GM18502 (cell line): ENCODE measurements around the gene DSCAML1.

Source experiments
- ATAC-seq: cut with Tn5 transposase; IDR thresholded peaks from one replicate; pipeline ENCODE4 v1.9.1; 2021; ENCODE audit warnings: mild to moderate bottlenecking; ENCODE audit not compliant: unreplicated experiment, poor library complexity

The DSCAML1 gene

DNA sequence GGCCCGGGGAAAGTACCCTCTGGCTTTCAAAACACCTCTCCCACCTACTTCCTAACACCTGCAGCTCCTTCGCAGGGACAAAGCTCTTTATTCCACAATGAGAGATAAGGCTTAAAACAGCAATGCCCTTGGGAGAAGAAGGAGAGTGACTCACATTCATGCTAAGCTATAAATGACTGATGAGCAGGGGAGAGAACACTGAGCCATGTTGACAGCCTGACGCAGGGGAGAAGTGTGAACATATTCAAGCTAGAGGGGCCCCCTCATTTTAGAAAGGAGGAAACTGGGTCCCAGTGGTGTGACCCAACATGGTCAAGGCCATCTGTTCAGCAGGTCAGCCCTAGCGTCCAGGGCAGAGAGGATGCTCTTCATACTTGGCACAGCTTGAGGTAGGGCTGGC lies 171.8 kb downstream of the DSCAML1 start:
- ATAC-seq = no peak

DNA sequence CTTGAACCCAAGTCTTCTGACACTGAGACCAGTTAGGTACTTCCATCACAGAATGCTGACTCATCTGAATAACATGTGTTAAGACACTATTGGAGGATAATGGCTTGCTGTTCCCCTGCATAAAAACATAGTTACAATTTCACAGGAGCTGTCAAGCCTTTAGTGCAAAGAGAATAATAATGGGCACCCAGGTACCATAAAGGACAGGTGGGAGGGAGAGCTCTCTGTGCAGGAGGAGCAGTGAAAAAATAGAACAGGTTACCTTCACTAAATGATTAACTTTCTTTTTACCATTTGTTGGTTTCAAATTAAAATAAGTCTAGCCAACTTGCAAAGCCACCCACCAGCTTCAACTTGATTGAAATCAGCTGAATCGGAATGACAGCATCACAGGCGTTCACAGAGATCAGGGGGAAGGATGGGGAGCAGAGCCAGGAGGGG lies 173.2 kb downstream of the DSCAML1 start:
- ATAC-seq = no peak

DNA sequence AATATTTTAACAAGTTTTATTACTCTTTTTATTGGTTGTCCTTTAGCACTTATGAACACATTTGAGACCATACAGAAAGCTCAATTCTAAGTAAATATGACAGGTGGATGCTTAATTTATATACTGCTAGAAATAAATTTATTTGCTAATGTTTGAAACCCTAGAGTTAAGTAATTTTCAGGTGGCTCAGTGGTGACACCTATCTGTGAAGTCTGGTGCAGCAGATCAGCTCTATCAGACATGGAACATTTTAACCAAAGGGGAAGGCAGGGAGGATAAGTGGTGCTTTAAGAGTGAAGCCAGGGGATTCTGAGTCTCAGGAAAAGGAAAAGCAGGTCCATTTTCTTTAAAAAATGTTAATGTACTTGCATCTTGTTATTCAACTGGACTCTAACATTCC lies 175.8 kb downstream of the DSCAML1 start:
- ATAC-seq = no peak

DNA sequence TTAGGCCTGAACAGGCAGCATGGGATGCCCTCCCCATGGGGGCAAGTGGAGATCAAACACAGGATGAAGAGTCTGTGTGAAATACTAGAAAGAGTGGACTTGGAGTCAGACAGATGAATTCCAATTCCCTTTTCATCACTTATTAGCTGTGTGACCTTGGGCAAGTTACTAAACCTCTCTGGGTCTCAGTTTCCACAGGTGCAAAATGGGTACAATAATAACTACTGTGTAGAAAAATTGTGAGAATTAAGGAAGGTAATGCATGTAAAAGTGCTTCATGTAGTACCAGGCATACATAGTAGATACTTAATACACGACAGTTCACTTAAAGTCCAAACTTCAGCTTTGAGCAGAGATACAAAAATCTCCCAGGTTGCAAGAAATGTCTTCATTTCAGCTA lies 176.4 kb downstream of the DSCAML1 start:
- no peak for ATAC-seq

DNA sequence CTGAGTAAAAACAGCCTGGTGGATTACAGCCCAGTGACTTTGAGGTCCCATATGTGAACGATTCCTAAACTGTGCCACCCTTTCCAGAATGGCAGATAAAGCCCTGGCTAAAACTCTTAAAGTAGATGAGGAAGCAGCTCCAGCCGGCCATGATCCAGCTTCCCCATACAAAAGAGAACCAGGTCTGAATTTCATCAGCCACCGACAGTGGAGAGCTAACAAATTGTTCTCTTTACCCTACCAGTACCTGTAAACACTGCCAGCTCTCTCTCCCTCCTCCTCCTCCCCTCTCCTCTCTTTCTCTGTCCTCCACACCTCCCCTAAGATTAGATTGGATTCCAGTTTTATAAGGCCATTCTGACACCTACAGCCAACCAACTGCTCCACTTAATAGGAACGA lies 176.9 kb downstream of the DSCAML1 start:
- no peak for ATAC-seq

DNA sequence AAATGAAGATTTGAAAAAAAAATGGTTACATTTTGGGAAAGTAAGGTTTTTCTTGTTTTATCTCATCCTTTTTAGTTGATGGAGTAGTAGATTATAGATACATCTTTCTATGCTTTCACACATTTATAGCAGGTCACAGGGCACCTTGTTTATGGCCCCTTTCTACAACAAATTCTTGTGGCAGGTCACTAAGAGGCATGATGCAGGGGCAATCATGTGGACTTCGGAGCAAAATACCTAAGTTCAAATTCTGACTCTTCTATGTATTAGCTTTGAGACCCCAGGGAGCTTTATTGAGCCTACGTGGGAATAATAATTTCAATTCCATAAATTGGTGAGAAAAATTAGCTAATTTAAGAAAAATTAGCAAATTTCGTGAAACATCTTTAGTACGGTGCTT lies 177.4 kb downstream of the DSCAML1 start:
- ATAC-seq = no peak

DNA sequence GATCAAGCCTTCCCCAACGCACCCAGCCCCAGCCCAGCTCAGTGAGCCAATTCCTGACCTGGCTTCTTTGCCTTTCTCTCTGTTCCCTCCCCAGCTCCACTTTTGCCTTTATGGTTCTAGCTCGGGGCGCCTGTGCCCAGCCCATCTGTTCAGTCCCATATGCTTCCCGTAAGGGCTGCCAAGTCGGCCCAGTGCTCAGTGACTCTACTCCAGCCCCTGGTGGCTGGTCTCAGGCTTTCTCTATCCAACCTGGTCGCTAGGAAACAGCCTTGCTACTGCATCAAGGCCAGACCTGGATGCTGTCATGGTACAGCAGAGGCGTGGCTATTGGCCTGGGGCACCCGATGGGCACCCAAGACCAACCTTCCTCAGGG lies 178.0 kb downstream of the DSCAML1 start:
- no peak for ATAC-seq

DNA sequence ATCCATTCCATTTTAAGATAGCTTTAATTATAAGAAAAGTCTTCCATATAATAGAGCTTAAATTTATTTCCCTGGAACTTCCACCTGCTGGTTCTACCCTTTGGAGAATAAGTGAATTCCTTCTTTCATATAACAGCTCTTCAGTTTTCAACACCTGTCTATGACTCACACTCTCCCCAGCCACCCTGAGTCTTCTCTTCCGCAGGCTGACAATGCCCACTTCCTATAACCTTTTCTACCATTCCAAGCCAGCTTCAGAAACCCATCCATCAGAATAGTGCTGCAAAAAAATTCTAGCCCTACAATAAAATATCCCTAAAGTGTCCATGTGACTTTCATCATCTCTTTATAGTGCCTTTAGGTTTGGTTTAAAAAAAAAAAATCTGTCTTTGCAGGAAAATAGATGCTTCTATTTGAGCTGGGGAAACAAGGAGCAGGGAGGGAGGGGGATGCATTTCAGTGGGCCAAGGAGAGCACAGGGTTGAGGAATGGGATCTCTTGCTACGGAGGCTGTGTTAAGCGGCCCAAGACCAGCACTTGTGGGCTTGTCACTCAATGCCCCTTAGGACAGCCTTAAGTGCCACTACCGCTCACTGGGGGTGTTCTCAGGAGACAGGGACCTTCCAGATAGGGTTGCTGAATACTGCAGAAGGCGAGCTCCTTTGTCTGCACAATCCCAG lies 178.6 kb downstream of the DSCAML1 start:
- no peak for ATAC-seq

DNA sequence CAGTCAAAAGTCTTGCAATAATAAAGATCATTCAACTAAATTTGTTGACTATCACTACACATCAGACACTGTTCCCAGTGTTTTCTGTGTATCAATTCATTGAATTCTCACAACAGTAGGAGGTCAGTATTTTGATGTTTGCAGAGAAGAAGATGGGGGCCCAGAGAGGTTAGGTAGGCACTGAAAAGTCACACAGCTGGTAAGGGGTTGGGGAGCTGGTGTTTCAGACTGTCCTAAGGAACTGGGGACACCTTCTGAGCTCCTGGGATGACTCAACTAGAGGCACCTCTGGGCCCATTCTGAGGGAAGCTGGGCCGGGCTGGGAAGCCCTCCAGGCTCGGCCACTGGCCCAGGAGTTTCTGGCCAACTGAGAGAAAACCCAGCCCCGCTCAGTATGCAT lies 180.0 kb downstream of the DSCAML1 start:
- ATAC-seq = no peak

DNA sequence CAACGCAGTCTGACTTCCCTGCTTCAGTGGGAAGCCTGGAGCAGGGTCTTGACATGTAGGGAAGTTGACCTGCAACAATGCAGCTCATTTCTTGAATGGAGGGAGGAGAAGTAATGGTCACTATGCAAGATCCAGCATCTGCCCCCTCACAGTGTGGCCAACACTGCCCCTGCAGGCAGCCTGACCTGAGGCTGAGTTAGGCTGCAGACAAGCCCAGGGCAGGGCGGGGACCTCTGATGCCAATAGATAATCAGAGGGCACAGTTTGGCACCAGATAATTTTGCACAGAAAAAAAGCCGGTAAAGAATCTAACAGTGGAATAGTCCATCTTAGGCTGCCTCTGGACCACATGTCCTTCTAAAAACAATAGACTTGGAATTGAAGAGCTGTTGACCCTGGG lies 182.3 kb downstream of the DSCAML1 start:
- ATAC-seq = no peak

DNA sequence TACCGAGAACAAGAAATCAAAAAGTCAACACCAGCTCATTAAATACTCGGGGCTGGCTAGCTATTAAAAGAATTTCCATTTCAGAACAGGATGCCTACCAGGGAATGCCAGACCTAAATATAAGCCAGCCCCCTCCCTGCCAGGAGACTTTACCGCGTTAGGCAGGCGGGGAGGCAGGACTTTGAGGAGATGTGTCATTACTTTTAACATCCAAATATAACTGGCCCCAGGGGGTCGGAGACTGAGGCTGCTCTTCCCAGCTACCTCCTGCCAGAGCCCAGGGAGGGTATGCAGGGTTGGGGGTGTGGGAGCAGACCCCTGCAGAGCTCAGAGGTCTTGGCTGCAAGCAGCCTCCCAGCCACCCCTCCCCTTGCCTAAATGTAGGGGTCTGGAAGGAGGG lies 183.5 kb downstream of the DSCAML1 start:
- ATAC-seq = no peak

DNA sequence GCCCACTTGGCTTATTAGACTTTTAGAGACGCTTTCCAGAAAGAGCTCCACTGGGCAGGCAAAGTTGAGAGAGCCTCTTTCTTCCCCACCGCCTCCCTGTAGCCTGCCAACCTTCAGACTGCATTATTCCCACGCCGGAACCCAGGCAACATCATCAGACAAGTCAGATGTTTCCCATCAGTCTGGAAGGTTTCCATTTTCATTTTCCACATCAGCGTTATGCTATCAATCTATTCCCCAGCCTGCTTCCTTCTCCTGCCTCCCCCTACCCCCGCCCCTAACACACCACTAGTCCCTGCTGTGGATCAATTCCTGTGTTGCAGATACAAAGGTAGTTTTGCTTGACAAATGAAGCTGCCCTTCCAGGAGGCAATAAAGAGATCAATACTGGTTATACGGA lies 184.8 kb downstream of the DSCAML1 start:
- ATAC-seq = no peak

DNA sequence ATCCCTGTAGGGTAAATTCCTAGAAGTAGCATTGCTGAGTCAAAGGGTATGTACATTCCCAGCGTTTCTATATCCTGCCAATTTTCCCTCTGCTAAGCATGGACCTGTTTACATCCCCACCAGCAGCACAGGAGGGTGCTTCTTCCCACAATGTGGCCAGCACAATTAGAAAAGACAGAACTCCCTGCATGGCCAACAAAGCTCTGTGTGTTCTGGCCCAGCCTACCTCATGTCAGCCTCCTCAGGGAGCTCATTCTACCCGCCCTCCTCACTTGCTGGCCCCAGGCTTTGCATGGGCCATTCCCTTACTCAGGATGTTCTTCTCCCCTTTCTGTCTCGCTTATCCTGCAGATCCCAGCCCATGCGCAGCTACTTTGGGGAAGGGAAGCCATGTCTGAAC lies 186.1 kb downstream of the DSCAML1 start:
- no peak for ATAC-seq

DNA sequence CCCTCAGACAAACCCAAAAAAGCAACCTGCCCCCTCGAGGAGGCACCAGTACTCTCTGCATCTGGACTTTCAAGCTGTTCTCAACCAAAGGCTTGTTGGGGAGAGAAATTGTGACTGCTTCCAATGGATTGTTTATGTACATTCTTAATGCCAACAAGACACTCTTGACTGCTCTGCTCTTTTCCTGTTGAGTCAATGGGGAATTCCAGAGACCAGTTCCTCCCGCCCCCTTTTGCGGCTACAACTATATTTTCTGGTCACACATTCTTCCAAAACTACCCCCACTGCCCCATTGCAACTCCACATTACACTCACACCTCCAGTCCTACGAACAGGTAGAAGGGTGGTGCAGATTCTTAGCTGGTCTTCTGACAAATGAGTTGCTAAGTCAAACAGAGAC lies 187.0 kb downstream of the DSCAML1 start:
- no peak for ATAC-seq

DNA sequence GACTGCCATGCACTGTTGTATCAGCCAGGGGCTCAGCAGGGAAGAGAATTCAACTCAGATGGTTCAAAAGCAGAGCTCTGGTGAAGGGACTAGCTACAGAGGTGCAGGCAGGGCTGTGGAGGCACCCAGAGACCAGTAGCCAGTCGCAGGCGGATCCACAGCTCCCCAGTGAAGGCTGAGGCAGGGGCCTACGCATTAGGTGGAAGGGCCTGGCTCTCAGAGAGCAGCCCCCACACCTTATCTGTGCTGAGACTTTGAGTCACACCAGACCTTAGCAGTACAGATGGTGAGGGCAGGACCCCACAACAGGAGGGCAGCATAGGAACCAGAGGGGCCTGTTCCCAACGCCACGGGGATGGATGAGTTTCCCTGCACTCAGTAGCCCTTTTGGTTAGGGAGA lies 189.6 kb downstream of the DSCAML1 start:
- ATAC-seq = no peak

DNA sequence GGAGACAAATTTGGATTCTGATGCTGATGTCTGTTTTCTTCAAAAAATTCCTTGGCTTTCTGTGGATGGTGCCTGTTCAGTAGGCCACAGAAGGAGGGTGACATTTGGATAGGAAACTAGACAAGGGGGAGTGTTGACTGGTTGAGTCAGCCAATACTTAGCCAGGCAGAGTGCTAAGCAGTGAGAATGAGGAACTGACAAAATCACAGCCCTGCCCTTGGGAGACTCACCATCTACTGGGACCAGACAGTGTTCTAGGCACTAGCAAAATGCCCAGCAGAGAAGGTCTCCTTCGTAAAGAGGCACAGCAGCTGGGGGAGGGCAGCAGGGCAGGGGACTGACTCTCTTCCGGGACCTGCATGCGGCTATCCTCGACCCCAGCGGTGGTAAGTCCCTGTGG lies 190.2 kb downstream of the DSCAML1 start:
- ATAC-seq = no peak

DNA sequence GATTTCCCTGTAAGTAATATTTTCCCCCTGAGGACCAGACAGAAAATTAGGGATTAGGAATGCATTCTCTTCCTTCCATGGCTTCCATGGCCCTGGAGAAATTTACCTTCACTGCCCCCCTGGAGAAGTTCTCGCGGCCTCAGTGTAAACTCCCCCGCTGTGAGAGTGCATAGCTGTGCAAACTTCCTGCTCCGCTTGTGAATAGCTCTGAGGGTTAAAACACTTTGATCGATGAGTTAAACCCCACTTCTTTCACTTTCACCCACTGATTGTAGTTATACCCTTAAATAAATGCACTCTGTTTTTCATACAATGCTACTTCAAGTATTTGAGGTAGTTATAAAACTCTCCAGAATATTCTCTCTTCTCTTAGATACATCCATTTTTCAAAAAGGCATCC lies 190.8 kb downstream of the DSCAML1 start:
- no peak for ATAC-seq

DNA sequence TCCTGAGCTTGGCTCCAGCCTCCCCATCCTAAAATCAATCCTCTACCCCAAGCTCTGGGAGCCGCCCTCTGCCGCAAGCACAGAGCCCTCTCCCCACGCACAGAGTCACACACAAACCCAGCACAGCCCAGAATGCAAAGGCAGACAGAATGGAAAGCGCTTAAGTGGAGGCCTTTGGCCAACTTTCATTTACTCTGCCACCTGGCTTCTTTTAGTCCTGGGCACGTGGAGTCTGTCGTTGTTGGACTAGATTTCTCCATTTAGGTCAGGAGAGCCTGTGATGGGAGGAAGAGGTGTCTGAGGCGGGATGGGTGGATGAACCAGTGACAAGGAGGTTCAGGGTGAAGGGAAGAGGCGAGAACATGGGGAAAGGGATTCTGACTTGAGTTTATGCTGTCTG lies 191.7 kb downstream of the DSCAML1 start:
- ATAC-seq = no peak

DNA sequence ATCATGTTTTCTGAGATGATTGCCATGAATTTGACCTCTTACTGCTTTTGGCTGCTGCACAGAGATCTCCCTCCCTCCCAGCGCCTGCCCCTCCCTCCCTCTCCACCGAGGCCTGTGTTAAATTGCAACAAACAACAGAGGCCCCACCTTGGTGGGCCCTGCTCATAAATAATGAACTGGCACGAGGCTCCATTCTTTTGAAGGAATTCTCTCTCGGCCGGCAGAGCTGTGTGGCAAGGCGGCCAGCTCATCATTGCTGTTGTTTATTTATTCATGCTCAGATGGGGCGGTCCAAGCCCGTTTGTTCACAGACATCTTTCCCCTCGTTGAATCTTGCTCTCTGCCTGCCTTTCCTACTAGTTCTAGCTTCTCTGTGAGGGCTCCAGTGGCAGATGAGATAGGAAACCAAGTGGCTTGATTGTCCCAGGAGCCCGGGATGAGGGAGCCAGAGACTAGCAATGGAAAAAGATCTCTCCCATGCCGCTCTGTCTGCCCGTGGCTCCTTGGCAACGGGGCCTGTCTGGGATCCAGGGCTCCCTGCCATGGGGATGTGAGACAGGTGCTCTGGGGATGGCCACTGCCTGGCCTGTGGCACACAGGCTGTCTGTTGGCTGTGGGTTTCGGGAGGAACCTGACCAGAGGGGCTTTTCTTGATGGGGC lies 192.6 kb downstream of the DSCAML1 start:
- ATAC-seq = no peak

DNA sequence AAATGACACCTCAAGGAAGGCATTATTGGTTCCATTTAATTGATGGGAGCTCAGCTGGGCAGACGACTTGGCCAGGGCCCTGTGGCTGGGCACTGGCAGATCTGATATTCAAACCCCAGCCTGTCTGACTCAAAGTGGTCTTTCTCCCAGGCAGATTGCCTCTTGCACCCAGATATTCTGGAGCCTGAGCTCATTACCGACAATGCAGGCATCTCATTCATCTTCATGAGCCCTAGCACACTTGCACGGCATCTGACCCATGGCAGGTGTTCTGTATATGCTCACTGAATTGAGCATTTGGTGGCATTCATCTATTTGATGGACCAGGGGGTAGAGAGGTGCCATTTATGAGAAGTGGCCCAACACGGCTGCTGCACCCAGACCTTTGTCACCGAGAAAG lies 193.1 kb downstream of the DSCAML1 start:
- ATAC-seq = no peak

DNA sequence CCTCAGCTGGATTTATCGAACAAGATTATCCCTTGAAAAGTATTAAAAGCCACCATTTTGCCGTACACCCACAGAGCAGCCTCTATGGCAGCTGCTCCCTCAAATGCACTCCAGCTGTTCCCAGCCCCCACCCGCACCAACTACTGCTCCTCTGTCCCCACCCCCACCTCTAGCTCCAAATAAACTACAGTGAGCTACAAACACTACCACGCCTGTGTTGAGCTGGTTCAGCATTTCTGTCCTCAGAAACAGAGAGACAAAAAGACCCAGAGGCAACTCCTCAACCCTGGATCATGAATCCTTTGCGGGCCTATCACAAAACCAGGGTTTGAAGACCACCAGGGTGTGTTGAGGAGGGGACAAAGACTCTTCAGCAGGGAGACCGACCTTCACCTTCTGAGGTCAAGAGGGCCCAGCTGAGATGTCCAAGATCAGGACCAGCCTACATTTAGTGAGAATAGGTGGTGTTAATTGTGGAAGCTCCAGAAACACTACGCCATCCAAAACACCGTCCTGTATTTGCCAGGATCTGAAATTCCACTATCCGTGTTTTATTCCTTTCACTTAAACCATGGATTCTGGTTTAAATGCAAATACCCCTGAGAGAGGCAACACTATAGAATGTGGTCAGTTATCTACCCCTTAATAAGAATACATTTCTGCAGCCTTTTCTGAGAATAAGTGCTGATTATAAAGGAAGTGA lies 195.9 kb downstream of the DSCAML1 start:
- ATAC-seq = no peak
